HL-60/S4 (cell line): ENCODE measurements around the gene ASB10.

Experiments
- in situ Hi-C: fragments of 300-500 bp; cut with MboI; formaldehyde crosslinking; loops from 2 replicates; pipeline ENCODE4 v1.14.3; 2022; ENCODE audit warnings: low sequenced_read_pairs

The ASB10 gene

DNA sequence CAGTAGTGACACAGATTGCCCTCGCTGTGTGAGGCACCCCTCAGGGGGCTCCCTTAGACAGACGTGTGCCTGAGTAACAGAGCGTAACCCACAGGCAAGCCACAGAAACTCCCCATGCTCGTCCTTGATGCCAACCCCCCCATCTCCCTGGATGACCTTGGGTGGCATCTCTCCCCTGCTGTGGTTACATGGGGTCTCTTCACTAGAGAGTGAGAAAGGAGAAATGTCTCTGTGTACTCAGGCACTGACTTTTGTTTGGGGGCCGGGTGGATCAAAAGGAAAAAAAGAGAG lies 1.1 kb upstream of the ASB10 start:
- in situ Hi-C loops: no loop called here

DNA sequence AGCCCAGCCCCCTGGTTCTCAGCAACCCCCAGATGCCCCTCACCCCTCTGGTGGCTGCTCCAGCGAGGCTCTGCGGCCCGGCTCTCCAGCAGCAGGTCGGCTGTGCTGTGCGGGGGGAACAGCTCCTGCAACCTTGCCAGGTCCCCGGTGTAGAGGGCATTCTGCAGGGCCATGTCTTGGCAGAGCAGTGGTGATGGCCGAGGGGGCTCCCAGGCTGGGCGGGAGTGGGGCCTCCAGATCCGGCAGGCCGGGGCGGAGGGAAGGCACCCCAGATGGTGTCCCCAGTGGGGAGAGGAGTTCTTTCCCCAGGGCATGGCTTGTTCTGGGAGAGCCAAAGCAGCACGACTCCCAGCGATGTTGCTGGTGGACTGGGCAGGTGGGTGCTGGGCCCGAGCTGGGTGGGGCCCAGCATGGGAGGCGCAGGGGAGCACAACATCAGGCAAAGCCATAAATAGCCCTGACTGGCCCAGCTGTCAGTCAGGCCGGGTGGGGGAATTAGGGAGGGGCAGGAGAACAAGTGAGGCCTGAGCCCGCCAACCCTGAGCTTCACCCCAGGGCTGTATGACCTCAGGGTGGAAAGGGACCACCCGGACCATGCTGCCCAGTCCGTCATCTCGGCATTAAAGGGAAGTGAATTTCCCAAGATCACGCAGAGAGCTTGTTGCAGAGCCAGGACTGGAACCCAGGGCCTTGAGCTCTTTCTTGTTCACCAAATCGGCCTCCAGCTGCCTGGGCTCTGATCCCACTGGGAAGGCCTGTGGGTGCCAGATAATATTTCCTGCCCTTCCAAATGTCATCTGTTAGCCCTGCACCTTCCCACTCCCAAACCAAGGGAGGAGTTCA lies 580 bp upstream of the ASB10 start:
- in situ Hi-C loops: no loop called here

DNA sequence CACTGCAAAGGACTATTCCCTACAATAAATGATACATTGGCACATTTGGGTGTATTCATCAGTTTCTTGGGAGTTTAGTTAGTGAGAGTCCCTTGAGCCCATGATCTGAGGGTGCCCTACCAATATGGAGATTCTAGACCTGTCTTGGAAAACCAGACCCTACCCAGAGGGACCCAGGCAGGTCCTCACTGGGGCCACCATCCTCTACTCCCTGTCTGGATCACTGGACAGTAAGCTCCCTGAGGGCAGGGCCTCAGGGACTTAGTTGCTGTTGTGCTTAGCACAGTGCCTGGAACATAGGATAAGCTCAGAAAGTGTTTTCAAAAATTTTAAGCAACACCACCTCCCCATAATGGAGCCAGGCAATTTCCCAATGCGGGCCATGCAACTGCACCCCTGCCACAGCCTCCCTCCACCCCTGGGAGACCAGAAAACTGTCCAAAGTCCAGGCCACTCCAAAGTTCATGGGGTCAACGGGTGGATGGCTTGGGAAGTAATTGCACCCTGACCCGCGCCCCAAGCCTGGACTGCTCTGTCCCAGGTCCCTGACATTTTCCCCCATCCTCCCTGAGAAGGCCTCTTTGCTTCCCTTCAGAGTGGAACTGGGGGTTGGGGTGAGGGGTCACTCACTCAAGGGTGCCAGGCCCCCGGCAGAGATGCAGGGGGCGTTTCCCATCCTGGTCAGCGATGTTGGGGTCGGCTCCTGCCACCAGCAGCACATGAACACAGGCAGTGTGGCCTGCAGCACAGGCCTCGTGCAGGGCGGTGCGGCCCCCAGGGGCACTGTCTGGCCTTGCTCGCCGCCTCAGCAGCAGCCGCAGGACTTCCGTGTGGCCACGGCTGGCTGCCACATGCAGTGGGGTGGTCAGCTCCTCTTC lies 1.0 kb downstream of the ASB10 start:
- in situ Hi-C loops: no loop called here

DNA sequence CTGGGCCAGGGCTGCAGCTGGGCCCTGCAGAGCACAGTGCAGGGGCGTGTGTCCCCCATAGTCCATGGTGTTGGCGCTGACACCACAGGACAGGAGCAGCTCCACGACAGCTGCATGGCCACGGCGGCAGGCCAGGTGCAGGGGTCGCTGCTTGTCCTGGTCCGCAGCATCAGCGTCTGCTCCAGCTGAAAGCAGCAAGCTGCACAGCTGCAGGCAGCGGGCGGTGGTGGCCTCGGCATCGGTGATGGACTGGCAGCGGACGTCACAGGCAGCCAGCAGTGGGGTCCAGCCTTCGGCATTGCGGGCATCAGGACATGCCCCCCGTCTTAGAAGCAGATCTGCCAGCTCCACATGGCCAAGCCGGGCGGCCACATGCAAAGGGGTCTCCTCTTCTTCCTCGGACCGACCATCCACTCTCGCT lies 6.0 kb downstream of the ASB10 start:
- in situ Hi-C loops: no loop called here

DNA sequence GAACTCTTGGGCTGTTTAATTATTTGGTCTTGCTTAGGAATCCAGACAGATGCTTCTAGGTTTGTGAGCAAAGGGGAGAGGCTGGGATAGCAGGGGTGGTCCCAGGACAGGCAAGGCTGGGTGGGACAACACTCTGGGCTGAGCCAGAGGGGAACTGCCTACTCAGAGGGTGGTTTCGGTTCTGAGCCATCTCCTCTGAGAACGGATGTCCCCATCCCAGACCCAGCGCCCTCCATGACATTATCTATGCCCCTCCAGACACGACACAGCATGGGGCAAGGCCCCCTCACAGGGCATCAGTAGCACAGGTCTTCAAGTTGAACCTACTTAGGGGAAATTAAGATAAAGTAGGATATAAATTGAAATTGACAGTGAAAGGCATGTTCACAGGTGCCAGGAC lies 7.1 kb downstream of the ASB10 start:
- in situ Hi-C loops: no loop called here

DNA sequence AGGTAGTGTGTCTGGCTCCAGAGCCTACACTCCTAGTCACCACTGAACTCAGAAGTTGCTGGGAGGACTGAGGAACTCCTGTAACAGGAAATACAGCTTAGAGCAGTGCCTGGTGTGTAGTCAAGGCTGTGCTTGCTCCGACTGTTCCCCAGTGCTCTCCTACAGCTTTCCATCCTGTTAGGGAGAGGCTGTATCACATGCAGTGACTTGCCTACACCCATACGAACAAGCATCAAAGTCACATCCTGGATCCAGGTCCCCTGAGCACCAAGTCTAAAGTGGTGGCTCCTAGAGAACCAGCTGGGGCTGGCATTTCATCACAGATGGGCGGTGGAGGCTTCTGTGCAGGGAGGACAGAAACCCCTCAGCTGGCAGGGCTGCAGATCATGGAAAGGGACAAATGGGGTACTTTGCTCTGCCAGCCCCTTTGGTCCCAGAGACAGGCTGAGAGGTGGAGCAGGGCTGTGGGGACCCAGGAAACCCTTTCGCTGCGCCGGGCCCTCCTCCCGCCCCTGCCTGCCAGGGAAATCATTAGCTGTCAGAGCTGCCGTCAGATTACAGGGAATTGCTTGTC lies 7.7 kb downstream of the ASB10 start:
- in situ Hi-C loops: no loop called here

DNA sequence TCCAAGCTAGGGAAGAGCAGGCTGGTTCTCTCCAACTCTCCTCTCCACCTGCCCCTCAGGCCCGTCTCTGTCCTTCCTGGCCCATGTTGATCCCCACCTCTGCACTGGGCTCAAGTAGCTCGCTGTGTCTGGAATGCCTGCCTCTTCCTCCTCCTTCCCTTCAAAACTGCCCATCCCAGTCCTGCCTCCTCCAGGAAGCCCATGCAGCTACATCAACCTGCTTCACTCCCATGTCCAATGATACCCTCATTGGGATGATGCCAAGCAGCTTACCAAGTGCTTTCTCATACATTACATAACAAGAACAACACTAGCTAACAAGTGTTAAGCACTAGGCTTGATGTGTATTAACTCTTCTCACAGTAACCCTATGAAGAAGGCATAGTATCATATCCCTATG lies 8.2 kb downstream of the ASB10 start:
- in situ Hi-C loops: no loop called here

DNA sequence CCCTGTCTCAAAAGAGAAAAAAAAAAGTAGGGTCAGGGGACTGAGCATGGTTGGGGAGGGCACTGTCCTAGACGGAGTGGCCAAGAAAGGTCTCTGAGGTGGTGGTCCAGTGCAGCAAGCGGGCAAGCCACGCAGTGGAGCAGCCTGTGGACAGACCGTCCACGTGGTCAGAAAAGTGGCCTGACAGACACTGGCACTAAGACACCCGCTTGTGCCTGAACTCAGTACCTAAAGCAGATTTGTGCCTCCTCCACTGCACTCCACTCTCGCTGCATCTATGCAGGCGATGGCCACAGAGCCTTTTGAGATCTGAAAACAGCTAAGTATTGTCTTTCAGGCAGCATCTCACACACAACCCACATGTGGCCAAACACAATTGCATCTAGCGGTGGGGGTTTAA lies 8.8 kb downstream of the ASB10 start:
- in situ Hi-C loops: no loop called here

DNA sequence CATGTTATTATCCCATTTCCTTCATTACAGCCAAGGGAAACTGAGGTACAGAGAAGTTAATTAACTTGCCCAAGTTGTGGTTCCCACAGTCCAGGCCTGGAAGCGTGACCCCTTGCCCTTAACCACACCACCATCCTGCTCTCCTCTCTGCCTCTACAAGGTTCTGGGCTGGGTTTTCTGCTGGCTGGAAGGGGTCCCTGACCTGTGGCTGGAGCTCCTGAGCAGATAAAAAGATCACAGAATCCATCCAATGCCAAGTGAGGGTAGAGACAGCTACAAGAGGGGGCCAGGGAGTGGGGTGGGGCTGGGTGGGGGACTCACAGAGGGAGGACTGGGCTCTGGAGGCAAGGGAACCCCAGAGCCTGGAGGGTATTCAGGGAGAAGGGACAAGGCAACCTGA lies 9.7 kb downstream of the ASB10 start:
- in situ Hi-C loops: no loop called here

DNA sequence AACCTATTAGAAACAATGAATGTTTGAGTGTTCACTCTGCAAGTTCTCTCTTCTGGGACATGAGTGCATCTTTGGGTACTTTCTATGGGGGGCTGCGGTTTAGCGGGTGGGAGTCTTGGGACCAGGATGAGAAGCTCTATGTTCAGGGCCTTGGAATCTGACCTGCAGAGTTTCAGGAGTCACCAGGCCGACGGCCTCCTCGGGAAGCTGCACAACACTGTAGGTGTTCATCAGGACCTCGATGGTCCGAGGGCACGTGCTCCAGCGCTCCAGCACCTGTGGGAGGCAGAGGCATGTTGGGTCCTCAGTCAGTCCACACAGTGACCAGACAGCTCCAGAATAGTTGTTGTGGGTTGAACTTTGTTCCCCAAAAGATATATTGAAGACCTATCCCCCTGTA lies 10.6 kb downstream of the ASB10 start:
- in situ Hi-C loops: no loop called here

DNA sequence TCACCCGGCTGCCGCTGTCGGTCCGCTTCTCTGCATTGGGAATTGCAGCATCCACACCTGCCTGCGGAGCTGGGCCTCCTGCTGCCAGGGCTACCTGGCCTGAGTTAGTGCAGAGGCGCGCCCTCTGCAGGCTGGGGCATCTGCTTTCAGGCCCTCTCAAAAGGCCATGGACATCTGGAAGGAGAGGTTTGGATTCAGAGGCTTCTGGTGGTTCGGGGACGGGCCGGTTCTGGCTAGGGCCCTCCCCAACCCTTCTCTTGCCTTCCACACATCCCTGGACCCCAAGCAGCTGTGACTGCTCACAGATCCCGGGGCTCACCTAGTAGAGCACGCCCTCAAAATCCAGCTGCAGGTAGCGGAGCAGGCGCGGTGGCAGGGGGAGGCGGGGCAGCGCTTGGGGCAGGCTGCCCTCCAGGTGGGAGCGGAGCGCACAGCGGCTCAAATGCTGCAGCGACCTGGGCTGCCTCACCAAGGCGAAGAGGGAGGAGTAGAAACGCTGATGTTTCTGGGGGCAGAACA lies 11.2 kb downstream of the ASB10 start:
- in situ Hi-C loops: no loop called here

DNA sequence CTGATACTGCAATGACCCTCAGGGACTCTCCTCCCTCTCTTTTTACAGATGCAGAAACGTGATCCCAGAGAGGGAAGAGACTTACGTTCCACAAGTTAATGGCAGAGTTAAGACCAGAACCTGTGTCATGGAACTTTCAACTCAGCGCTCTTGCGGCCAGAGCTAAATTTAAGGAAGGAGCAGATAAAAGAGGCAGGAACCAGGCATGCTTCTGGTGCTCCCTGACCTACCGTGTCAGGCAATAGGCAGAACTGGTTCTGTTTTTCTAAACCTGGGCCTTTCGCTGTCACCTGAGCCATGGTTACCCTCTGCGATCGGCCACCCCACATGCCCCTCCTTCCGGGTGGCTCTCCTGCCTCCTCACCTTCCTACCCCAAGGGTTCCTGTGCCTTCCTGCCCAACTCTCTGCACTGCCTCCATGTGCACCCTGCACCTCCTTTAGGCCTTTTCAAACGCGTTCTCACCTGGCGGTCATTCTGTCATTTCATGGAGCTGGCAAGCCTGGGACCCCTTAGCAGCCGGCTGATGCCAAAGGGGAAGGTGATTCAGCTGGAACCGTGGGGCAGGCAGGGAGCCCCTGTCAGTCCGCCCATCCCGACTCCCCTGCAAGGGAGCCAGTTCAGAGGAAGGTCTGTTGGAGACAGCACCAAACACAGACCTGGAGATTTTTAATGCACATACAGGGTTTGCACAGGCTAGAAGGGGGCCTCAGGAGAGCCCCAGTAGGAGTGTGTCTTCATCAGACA lies 11.8 kb downstream of the ASB10 start:
- in situ Hi-C loops: no loop called here

DNA sequence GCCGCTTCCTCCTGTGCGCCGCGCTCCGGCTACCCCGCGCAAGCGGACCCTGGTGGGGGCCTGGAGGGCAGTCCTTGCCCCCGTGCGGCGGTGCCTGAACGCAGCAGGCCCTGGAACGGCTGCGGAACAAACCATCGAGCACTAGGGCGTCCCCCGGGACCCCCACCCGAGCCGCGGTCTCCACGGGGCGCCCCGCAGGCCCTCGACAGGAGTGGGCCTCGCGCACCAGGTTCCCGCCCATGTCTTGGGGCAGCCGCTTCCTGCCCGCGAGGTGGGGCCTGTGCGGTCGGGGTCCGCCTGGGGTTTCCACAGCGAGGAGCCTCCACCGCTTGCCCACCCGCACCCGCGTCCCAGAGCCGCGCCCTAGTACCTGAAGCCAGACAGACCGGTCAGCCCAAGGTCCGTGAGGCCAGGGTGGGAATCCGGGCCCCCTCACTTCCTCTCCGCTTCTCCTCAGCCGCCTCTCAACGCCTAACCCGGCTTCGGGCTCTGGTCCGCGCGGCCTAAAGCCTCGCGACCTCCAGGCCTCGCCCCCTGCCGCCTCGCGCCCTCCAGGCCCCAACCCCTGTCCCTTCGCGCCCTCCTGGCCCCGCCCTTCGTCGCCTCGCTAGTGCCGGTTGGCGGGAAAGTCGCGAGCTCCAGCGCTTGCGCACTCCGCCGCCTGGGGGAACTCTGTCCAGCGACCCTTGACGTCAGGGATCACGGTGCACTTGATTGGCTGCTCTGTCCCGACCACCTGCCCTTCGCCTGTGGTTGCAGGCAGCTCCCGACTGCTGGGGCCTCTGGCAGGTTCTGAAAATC lies 12.6 kb downstream of the ASB10 start:
- in situ Hi-C loops: no loop called here

DNA sequence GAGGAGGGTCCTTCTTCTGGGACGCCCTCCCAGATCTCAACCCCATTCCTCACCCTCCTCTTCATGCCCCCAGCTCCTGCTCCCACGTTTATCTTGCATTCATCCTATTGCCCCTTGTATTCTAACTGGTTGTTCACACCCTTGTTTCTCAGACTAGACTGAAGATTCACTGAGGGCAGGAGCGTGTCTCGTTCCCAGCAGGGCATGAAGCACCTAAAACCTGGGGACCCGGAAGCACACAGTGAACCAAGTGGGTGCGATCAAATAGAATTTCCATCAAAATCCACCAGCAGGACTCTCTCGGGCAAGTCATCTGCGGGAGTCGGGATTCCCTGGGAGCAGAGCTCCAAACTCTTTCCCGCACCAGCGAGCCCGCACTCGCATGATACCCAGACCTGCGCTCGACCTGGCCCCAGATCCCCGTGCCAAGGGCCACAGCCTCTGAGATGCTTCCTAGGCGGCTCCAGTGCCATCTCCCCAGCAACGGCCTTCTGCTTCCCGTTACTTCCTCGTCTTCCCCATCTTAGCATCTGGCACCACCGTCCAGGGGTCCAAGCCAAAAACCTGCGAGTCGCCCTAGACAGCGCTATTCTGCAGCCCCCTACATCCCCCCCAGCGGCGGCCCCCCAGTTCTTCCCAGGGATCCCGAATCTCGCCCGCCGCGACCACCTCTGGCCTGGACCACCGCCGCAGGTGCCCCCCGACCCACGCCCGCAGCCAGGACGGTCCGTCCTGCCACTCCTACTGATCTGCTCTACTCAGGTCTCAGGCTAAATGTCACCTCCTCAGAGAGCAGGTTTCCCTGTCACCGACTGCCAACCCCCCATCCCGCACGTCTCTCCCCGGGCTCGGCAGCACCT lies 13.4 kb downstream of the ASB10 start:
- in situ Hi-C loops: no loop called here

DNA sequence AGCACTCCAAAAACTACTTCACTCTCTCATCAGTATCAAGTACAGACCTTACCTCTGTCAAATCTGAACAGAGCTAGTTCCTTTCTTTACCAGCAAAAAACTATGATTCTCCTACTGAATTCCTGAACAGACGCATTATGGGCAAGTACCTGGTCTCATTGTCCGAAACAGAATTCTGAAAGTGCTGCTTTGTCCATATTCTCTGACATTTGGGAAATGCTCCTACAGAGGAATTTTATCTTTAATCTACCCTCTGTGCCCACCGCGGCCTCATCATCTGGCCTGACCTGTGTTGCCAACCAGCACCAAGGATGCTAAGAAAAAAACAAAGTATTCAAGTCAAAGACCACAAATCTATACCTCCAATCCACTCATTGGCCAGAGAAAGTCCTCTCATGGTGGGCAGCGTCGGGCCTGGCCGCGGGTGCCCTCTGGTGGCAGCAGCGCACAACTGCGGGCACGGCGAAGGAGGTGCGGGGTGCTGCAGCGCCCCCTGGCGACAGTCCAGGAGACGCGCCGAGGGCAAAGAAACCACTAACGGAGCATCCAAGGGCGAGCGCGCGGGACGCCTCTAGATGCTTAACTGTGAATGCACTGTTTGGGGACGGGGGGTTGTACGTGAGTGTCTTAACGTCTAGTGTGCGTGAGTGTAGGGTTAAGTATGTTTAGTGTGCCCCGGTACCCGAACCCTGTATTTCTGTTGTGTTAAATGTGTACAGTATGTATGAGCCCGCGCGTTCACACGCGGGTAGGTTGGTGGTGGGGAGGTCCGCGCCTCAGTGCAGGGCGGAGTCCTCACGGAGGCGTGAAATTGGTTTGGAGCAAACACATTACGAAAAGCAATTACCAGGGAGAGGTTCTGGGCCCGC lies 14.5 kb downstream of the ASB10 start:
- in situ Hi-C loops: no loop called here

DNA sequence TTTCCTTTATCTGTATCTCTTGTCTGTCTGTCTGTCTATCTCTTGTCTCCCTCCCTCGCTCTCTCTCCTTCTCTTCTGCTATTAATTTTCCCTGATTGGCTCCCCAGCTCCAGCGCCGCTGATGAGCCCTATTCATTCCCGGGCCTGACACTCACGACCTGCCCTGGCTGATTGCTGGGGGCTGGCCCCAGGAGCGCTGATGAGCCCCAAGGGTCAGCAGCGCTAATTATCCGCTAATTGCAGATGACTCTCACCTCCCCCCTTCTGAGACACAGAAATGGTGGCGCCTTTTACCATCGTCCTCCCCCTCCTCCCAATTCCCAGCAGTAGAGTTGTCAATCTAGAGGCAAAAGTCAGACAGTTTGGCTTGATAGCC lies 18.3 kb downstream of the ASB10 start:
- in situ Hi-C loops: no loop called here

DNA sequence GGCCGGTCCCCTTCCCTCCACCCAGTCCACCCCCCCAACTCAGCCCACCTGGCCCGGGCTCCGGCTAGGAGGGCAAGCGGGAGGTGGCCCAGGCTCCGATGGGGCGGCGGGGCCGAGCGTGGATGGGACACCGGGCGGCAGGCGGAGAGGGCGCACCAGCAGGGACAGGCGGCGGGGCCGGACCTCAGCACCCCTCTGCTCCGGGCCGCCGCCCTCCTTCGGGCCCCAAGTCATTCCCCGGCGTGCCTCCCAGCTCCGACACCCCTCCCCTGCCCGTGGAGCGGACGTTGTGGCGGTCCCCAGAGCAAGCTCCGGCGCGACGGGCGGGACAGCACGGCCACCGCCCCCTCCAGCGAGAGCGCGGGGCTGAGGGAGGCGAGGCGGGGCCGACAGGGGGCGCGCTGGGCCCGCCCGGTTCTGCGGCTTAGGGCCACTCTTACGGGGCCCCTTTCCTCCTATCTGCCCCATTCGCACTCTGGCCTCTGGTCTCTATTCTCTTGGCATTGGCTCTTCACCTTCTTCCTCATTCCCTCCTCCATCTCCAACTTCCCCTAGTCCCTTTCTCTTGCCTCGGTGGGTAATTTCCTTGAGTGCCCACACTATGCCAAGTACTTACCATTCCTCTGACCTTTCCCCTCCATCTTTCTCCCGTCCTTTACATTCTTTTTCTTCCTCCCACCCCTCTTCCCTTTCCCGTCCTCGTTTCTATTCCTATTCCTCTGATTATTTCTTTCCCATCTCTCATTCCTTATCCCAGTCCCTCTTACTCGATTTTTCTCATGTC lies 18.9 kb downstream of the ASB10 start:
- in situ Hi-C loops: no loop called here
